ENCODE data around the gene VWC2L. TPM values are rescaled to one million over a fixed set of nuclear protein-coding genes. Genes with fewer than 3 reads are reported as not detected.

VWC2L gene
- total and polyA plus RNA-seq, 2 experiments from 2014 or later = not detected

DNA sequence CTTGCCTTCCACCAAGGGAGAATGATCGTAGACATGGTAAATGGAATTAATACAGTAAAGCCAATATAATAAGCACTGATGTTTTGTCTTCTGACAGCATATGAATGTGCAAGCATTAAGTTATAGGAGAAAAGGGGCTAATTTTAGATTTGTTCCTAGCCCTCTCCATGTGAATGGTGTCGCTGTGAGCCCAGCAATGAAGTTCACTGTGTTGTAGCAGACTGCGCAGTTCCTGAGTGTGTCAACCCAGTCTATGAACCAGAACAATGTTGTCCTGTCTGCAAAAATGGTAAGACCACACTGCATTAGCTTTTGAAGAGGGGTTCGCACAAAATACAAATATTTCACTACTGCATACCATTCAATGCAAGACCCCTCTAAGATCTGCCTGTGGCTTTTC is 25.6 kb downstream of the VWC2L start:
- H3K36me3 ChIP-seq (ENCODE audit: insufficient read depth) = no peaks in the 10 kb centered on the region
- ATAC-seq (no peak), DNase-seq (ENCODE audit: low spot score) (no peak)
- no peak overlapping the region for H3K4me2 ChIP-seq
- no peaks in the 10 kb centered on the region for H3K79me2 ChIP-seq (replicated peaks; ENCODE audit: insufficient read depth)
- H3F3A ChIP-seq (replicated peaks; ENCODE audit: low read depth) = no peaks in the 10 kb centered on the region
- H3K27me3 Mint-ChIP-seq (ENCODE audit: insufficient read depth, low read depth, poor library complexity) = no peaks in the 10 kb centered on the region
- no peak overlapping the region for H3K4me3 Mint-ChIP-seq
- no peak overlapping the region for H3K27ac ChIP-seq (ENCODE audit: low read depth)
- H4K20me1 ChIP-seq (replicated peaks; ENCODE audit: insufficient read depth) = no peaks in the 10 kb centered on the region
- no peaks in the 10 kb centered on the region for H3K9me2 ChIP-seq (ENCODE audit: insufficient read depth)
- no peaks in the 10 kb centered on the region for H3K36me3 Mint-ChIP-seq (ENCODE audit: low read depth)
- H3K9me3 Mint-ChIP-seq = no peaks in the 10 kb centered on the region
- no peak overlapping the region for H2AFZ ChIP-seq
- H3K4me1 Mint-ChIP-seq = no peaks in the 10 kb centered on the region
- H3K4me3 ChIP-seq = no peak overlapping the region
- no peaks in the 10 kb centered on the region for H3K27me3 ChIP-seq (ENCODE audit: insufficient read depth)
- H3K4me1 ChIP-seq (ENCODE audit: insufficient read depth) = no peaks in the 10 kb centered on the region
- no peak for TF ChIP-seq NANOG (IDR thresholded peaks at IDR 0.05; ENCODE audit: borderline replicate concordance)
- TF ChIP-seq POLR2AphosphoS5 (IDR thresholded peaks at IDR 0.05; ENCODE audit: low read depth) = no peak
- TF ChIP-seq CREB1 (CRISPR knock-in tag; IDR thresholded peaks at IDR 0.05; ENCODE audit: low read depth) = no peak
- TF ChIP-seq, protein P1, sequence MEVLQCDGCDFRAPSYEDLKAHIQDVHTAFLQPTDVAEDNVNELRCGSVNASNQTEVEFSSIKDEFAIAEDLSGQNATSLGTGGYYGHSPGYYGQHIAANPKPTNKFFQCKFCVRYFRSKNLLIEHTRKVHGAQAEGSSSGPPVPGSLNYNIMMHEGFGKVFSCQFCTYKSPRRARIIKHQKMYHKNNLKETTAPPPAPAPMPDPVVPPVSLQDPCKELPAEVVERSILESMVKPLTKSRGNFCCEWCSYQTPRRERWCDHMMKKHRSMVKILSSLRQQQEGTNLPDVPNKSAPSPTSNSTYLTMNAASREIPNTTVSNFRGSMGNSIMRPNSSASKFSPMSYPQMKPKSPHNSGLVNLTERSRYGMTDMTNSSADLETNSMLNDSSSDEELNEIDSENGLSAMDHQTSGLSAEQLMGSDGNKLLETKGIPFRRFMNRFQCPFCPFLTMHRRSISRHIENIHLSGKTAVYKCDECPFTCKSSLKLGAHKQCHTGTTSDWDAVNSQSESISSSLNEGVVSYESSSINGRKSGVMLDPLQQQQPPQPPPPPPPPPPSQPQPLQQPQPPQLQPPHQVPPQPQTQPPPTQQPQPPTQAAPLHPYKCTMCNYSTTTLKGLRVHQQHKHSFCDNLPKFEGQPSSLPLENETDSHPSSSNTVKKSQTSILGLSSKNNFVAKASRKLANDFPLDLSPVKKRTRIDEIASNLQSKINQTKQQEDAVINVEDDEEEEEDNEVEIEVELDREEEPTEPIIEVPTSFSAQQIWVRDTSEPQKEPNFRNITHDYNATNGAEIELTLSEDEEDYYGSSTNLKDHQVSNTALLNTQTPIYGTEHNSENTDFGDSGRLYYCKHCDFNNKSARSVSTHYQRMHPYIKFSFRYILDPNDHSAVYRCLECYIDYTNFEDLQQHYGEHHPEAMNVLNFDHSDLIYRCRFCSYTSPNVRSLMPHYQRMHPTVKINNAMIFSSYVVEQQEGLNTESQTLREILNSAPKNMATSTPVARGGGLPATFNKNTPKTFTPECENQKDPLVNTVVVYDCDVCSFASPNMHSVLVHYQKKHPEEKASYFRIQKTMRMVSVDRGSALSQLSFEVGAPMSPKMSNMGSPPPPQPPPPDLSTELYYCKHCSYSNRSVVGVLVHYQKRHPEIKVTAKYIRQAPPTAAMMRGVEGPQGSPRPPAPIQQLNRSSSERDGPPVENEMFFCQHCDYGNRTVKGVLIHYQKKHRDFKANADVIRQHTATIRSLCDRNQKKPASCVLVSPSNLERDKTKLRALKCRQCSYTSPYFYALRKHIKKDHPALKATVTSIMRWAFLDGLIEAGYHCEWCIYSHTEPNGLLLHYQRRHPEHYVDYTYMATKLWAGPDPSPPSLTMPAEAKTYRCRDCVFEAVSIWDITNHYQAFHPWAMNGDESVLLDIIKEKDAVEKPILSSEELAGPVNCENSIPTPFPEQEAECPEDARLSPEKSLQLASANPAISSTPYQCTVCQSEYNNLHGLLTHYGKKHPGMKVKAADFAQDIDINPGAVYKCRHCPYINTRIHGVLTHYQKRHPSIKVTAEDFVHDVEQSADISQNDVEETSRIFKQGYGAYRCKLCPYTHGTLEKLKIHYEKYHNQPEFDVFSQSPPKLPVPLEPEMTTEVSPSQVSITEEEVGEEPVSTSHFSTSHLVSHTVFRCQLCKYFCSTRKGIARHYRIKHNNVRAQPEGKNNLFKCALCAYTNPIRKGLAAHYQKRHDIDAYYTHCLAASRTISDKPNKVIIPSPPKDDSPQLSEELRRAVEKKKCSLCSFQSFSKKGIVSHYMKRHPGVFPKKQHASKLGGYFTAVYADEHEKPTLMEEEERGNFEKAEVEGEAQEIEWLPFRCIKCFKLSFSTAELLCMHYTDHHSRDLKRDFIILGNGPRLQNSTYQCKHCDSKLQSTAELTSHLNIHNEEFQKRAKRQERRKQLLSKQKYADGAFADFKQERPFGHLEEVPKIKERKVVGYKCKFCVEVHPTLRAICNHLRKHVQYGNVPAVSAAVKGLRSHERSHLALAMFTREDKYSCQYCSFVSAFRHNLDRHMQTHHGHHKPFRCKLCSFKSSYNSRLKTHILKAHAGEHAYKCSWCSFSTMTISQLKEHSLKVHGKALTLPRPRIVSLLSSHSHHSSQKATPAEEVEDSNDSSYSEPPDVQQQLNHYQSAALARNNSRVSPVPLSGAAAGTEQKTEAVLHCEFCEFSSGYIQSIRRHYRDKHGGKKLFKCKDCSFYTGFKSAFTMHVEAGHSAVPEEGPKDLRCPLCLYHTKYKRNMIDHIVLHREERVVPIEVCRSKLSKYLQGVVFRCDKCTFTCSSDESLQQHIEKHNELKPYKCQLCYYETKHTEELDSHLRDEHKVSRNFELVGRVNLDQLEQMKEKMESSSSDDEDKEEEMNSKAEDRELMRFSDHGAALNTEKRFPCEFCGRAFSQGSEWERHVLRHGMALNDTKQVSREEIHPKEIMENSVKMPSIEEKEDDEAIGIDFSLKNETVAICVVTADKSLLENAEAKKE (CRISPR knock-in tag; IDR thresholded peaks at IDR 0.05) = no peak
- no peak overlapping the region for H3K27ac Mint-ChIP-seq

DNA sequence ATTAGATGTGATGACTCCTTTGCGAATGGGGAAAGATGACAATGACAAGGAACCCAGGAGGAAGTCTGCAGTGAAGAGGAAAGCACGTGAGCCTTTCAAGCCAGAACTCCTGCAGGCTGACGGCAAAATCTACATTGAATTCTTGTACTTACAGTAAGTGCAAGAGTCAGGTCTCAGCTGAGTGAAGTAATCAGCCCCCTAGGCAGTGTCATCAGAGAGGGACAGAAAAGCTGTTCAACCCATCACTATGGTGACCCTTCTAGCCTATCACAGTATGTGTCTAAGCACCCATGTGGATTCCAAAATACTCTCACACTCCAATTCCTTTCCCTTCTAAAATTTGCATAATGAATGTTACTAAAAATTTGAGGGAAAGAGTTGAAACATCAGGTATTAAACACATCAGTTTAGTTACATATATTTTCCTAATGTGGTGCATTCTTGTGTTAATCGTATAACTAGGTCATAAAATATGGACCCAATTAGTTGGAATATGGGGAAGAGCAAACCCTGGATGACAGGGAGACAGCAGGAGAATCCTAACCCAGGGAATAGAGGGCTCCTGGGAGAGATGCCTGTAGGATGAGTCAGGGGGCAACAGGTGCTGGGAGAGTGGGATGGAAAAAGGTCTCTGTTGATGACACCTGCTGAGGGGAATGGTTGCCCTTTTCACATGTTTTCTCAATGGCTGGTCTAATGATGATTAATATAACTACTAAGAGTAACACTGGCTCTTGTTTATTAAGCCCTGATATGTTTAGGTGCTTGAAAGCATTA is 39.5 kb downstream of the VWC2L start:
- no peaks in the 10 kb centered on the region for H3K27me3 ChIP-seq (ENCODE audit: insufficient read depth)
- H3K27me3 Mint-ChIP-seq (ENCODE audit: insufficient read depth, low read depth, poor library complexity) = no peaks in the 10 kb centered on the region
- no peaks in the 10 kb centered on the region; the same call in 1 of the 2 replicates for H3K9me2 ChIP-seq (ENCODE audit: insufficient read depth)
- TF ChIP-seq CREB1 (CRISPR knock-in tag; IDR thresholded peaks at IDR 0.05; ENCODE audit: low read depth) = peak; percentile 67
- no peak for TF ChIP-seq JUNB (IDR thresholded peaks at IDR 0.05; ENCODE audit: unreplicated experiment)
- TF ChIP-seq, protein P2, sequence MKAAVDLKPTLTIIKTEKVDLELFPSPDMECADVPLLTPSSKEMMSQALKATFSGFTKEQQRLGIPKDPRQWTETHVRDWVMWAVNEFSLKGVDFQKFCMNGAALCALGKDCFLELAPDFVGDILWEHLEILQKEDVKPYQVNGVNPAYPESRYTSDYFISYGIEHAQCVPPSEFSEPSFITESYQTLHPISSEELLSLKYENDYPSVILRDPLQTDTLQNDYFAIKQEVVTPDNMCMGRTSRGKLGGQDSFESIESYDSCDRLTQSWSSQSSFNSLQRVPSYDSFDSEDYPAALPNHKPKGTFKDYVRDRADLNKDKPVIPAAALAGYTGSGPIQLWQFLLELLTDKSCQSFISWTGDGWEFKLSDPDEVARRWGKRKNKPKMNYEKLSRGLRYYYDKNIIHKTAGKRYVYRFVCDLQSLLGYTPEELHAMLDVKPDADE (IDR thresholded peaks at IDR 0.05) = no peak
- TF ChIP-seq, protein P3, sequence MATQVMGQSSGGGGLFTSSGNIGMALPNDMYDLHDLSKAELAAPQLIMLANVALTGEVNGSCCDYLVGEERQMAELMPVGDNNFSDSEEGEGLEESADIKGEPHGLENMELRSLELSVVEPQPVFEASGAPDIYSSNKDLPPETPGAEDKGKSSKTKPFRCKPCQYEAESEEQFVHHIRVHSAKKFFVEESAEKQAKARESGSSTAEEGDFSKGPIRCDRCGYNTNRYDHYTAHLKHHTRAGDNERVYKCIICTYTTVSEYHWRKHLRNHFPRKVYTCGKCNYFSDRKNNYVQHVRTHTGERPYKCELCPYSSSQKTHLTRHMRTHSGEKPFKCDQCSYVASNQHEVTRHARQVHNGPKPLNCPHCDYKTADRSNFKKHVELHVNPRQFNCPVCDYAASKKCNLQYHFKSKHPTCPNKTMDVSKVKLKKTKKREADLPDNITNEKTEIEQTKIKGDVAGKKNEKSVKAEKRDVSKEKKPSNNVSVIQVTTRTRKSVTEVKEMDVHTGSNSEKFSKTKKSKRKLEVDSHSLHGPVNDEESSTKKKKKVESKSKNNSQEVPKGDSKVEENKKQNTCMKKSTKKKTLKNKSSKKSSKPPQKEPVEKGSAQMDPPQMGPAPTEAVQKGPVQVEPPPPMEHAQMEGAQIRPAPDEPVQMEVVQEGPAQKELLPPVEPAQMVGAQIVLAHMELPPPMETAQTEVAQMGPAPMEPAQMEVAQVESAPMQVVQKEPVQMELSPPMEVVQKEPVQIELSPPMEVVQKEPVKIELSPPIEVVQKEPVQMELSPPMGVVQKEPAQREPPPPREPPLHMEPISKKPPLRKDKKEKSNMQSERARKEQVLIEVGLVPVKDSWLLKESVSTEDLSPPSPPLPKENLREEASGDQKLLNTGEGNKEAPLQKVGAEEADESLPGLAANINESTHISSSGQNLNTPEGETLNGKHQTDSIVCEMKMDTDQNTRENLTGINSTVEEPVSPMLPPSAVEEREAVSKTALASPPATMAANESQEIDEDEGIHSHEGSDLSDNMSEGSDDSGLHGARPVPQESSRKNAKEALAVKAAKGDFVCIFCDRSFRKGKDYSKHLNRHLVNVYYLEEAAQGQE (IDR thresholded peaks at IDR 0.05; ENCODE audit: unreplicated experiment) = no peak
- 0 out of 3 replicates have a peak, but pooled peaks have one; percentile 26 for ATAC-seq
- no peaks in the 10 kb centered on the region for H4K20me1 ChIP-seq (replicated peaks; ENCODE audit: insufficient read depth)
- no peaks in the 10 kb centered on the region for H3K79me2 ChIP-seq (replicated peaks; ENCODE audit: insufficient read depth)
- H3K36me3 Mint-ChIP-seq (ENCODE audit: low read depth) = no peaks in the 10 kb centered on the region
- no peak overlapping the region for H2AFZ ChIP-seq
- H3K36me3 ChIP-seq (ENCODE audit: insufficient read depth) = no peaks in the 10 kb centered on the region
- H3K27ac Mint-ChIP-seq = no peak overlapping the region
- H3K27ac ChIP-seq (ENCODE audit: low read depth) = no peak overlapping the region
- H3K4me3 ChIP-seq = no peak overlapping the region
- no peaks in the 10 kb centered on the region; the same call in 1 of the 2 replicates for H3K4me1 ChIP-seq (ENCODE audit: insufficient read depth)
- DNase-seq (ENCODE audit: low spot score) = peak; percentile 21
- peaks cover 5% of the 10 kb centered on the region; the same call in 2 of the 3 replicates for H3K4me1 Mint-ChIP-seq
- H3K4me2 ChIP-seq = no peak overlapping the region
- no peaks in the 10 kb centered on the region for H3K9me3 Mint-ChIP-seq
- no peaks in the 10 kb centered on the region for H3F3A ChIP-seq (replicated peaks; ENCODE audit: low read depth)
- no peak overlapping the region for H3K4me3 Mint-ChIP-seq

All from GM23338 (cell line).